ENCODE measurements around the gene SNX9.

Gene SNX9

DNA sequence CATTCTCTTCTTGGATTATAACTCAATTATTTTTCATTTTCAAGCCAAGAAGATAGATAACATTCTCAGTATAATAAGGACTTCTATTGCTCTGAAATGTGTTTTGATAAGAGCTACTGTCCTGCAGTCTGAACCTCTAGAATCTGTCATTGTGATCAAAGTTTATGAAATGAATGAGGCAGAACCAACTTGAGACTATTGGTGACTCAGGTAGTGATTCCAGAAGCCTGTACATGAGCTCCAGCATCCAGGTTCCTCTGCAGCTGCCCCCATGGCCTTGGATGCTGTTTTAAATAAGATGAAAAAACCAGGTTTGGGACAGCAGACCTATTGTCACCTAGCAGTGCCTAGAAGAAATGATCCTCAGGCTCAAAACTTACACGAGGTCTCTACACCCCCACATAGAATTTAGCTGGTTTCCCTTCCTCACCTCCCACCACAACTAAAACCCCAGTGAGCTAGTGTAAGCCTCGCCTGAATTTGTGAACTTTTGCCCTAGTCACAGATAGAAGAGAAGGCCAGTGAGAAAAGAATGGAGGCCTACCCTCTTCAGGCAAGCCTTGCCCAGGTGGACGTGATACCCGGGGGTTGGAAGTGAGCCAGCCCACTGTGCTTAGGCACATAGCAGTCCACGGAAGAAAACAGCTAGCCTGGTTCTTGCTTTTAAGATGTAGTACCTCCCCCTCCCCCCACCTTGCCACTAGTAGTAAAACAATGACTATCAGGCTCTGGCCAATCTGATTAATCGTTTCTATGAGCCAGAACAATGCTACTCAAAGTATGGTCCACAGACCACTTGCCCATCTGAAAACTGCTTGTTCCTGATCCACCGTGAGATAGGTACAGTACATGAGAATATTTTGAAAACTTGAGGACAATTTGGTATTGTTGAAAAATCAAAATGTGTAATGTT lies 85.6 kb downstream of the SNX9 start:
- Histone ChIP-seq H3K4me2 (ENCODE audit: low read length) (no peak overlapping the region), H3K27ac (no peak overlapping the region), H3K9ac (no peak overlapping the region), H3K9me3 (ENCODE audit: control insufficient read depth, low read length) (no peaks in the 10 kb centered on the region), H3K36me3 (ENCODE audit: control insufficient read depth, insufficient read depth, low read length) (no peaks in the 10 kb centered on the region), H3K79me2 (no peaks in the 10 kb centered on the region), H3K27me3 (ENCODE audit: control insufficient read depth, insufficient read depth, low read length) (no peaks in the 10 kb centered on the region), H2AFZ (no peak overlapping the region), H3K4me1 (no peaks in the 10 kb centered on the region), H3K4me3 (ENCODE audit: low read depth, low read length) (no peak overlapping the region)
- TF ChIP-seq, protein P1, sequence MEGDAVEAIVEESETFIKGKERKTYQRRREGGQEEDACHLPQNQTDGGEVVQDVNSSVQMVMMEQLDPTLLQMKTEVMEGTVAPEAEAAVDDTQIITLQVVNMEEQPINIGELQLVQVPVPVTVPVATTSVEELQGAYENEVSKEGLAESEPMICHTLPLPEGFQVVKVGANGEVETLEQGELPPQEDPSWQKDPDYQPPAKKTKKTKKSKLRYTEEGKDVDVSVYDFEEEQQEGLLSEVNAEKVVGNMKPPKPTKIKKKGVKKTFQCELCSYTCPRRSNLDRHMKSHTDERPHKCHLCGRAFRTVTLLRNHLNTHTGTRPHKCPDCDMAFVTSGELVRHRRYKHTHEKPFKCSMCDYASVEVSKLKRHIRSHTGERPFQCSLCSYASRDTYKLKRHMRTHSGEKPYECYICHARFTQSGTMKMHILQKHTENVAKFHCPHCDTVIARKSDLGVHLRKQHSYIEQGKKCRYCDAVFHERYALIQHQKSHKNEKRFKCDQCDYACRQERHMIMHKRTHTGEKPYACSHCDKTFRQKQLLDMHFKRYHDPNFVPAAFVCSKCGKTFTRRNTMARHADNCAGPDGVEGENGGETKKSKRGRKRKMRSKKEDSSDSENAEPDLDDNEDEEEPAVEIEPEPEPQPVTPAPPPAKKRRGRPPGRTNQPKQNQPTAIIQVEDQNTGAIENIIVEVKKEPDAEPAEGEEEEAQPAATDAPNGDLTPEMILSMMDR (IDR thresholded peaks at IDR 0.05): no peak

DNA sequence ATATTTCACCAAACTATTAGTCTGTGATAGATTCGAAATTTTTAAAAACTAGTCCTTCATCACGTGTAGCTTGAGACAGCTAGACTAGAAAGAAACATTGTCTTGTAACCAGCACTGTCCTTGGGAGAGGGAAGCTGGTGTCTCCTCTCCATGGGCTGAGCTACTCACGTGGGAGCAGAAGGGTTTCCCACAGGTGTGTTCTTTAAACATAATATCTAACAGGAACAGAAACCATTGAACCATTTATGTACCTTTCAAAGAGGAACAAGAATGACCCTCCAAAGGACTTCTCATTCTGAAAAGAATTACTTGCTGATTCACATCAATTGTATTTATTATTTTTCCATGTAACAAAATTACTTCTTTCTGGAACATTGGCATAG lies 86.2 kb downstream of the SNX9 start:
- TF ChIP-seq, protein P1 (IDR thresholded peaks at IDR 0.05): no peak
- Histone ChIP-seq H2AFZ (no peak overlapping the region), H3K4me3 (ENCODE audit: low read depth, low read length) (no peak overlapping the region), H3K4me2 (ENCODE audit: low read length) (no peak overlapping the region), H3K9ac (no peak overlapping the region), H3K4me1 (no peaks in the 10 kb centered on the region), H3K27ac (no peak overlapping the region), H3K79me2 (no peaks in the 10 kb centered on the region), H3K9me3 (ENCODE audit: control insufficient read depth, low read length) (no peaks in the 10 kb centered on the region), H3K27me3 (ENCODE audit: control insufficient read depth, insufficient read depth, low read length) (no peaks in the 10 kb centered on the region), H3K36me3 (ENCODE audit: control insufficient read depth, insufficient read depth, low read length) (no peaks in the 10 kb centered on the region)

DNA sequence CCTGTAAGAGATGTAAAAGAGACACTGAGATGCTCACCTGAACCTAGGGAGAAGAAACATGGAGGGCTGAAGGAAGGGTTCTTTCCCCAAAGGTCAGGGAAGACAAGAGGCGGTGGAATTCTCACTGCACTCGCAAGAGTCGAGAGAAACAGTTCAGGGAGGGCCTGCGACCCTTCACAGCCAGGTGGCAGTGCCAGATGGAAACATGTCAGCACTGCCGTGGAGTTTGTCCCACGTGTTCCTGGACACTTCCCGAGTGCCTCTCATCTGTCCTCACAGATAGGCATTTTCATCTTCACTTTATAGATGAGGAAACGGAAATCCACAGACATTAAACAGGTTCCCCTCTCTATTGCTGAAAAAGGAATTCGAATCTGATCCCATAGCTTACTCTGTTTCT lies 88.2 kb downstream of the SNX9 start:
- no peak overlapping the region for H3K27ac ChIP-seq
- TF ChIP-seq, protein P1 (IDR thresholded peaks at IDR 0.05): no peak
- H3K4me1 ChIP-seq: no peaks in the 10 kb centered on the region
- no peak overlapping the region for H2AFZ ChIP-seq
- no peaks in the 10 kb centered on the region for H3K36me3 ChIP-seq (ENCODE audit: control insufficient read depth, insufficient read depth, low read length)
- H3K9ac ChIP-seq: no peak overlapping the region
- H3K79me2 ChIP-seq: no peaks in the 10 kb centered on the region
- H3K4me3 ChIP-seq (ENCODE audit: low read depth, low read length): no peak overlapping the region
- H3K9me3 ChIP-seq (ENCODE audit: control insufficient read depth, low read length): no peaks in the 10 kb centered on the region
- no peaks in the 10 kb centered on the region for H3K27me3 ChIP-seq (ENCODE audit: control insufficient read depth, insufficient read depth, low read length)
- H3K4me2 ChIP-seq (ENCODE audit: low read length): no peak overlapping the region

DNA sequence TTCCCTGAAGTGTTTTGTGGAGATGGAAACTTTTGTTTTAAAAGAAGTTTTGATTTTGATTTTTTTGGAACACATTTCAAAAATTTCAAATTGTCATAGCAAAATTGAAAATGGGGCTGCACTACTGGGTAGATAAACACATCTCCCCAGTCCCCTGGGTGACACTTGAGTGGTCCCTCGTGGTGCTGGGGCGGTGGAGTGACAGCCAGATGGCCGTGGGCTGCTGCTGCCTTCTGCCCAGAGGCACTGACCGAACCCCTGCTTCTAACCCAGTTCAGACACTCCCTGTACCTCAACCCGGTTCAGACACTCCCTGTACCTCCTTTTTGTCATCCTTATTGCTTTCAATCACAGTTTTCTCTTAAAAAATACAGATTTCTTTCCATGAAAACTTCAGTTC lies 88.7 kb downstream of the SNX9 start:
- no peaks in the 10 kb centered on the region for H3K36me3 ChIP-seq (ENCODE audit: control insufficient read depth, insufficient read depth, low read length)
- TF ChIP-seq, protein P1 (IDR thresholded peaks at IDR 0.05): no peak
- no peaks in the 10 kb centered on the region for H3K9me3 ChIP-seq (ENCODE audit: control insufficient read depth, low read length)
- no peak overlapping the region for H2AFZ ChIP-seq
- no peak overlapping the region for H3K9ac ChIP-seq
- H3K27ac ChIP-seq: no peak overlapping the region
- H3K4me2 ChIP-seq (ENCODE audit: low read length): no peak overlapping the region
- H3K79me2 ChIP-seq: no peaks in the 10 kb centered on the region
- no peak overlapping the region for H3K4me3 ChIP-seq (ENCODE audit: low read depth, low read length)
- no peaks in the 10 kb centered on the region for H3K27me3 ChIP-seq (ENCODE audit: control insufficient read depth, insufficient read depth, low read length)
- no peaks in the 10 kb centered on the region for H3K4me1 ChIP-seq

DNA sequence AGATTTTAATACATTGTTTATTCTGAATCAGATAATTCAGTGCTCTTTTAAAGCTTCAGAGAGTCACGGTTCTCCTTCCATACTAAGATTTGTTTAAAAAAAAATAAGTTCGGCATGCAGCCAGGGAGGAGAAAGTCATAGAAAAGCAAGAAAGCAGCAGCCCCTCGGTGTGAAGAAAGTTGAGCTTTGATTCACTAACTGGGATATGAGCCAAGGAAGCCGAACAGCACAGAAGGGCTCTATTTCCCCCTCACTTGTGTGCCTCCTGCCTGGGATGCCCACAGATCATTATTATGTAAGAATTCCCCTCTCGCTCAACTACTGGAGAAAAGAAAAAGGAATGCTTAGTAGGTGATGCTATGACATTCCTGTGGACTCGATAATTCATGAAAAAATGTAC lies 89.3 kb downstream of the SNX9 start:
- H3K79me2 ChIP-seq: no peaks in the 10 kb centered on the region
- H3K4me3 ChIP-seq (ENCODE audit: low read depth, low read length): no peak overlapping the region
- no peak overlapping the region for H3K9ac ChIP-seq
- H2AFZ ChIP-seq: no peak overlapping the region
- H3K4me2 ChIP-seq (ENCODE audit: low read length): no peak overlapping the region
- no peaks in the 10 kb centered on the region for H3K4me1 ChIP-seq
- H3K27ac ChIP-seq: no peak overlapping the region
- H3K36me3 ChIP-seq (ENCODE audit: control insufficient read depth, insufficient read depth, low read length): no peaks in the 10 kb centered on the region
- no peaks in the 10 kb centered on the region for H3K9me3 ChIP-seq (ENCODE audit: control insufficient read depth, low read length)
- TF ChIP-seq, protein P1 (IDR thresholded peaks at IDR 0.05): no peak
- no peaks in the 10 kb centered on the region for H3K27me3 ChIP-seq (ENCODE audit: control insufficient read depth, insufficient read depth, low read length)
